Smooth muscle cell (in vitro differentiated cells): ENCODE results near the gene CRIP2. TPM values are rescaled to one million over a fixed set of nuclear protein-coding genes. Genes with fewer than 3 reads are reported as not detected.

ENCODE experiments used
- DNase-seq: peaks from one replicate; lab custom pipeline; 2025; ENCODE audit not compliant: unreplicated experiment; lab: John Stamatoyannopoulos, UW
- H2AFZ ChIP-seq: fragments of 200-600 bp; sonication (generic); 2 replicates; pipeline ENCODE4 v1.6.0; 2016; ENCODE audit warnings: antibody characterized with exemption, low read depth, mild to moderate bottlenecking
- H3F3A ChIP-seq: fragments of 200-600 bp; sonication (generic); 2 replicates; pipeline ENCODE4 v1.6.0; 2017; ENCODE audit warnings: antibody characterized with exemption, low read depth
- H3K27ac ChIP-seq: fragments of 200-600 bp; sonication (generic); 2 replicates; pipeline ENCODE4 v1.5.1; 2016; ENCODE audit warnings: low read depth, mild to moderate bottlenecking
- H3K27me3 ChIP-seq: fragments of 200-600 bp; sonication (generic); 2 replicates; pipeline ENCODE4 v1.6.1; 2016; ENCODE audit warnings: low read depth, mild to moderate bottlenecking
- H3K36me3 ChIP-seq: fragments of 200-600 bp; sonication (generic); 2 replicates; pipeline ENCODE4 v1.5.1; 2016; ENCODE audit warnings: low read depth
- H3K4me1 ChIP-seq: fragments of 200-600 bp; sonication (generic); 2 replicates; pipeline ENCODE4 v1.5.1; 2016; ENCODE audit warnings: low read depth
- H3K4me2 ChIP-seq: fragments of 200-600 bp; sonication (generic); 2 replicates; pipeline ENCODE4 v1.6.0; 2016; ENCODE audit warnings: mild to moderate bottlenecking
- H3K4me3 ChIP-seq: fragments of 200-600 bp; sonication (generic); 2 replicates; pipeline ENCODE4 v1.5.1; 2016; ENCODE audit warnings: mild to moderate bottlenecking
- H3K79me2 ChIP-seq: fragments of 200-600 bp; sonication (generic); 2 replicates; pipeline ENCODE4 v1.6.0; 2016; ENCODE audit warnings: low read depth, mild to moderate bottlenecking
- H3K9ac ChIP-seq: fragments of 200-600 bp; sonication (generic); 2 replicates; pipeline ENCODE4 v1.6.0; 2016; ENCODE audit warnings: low read depth
- H3K9me3 ChIP-seq: fragments of 200-600 bp; sonication (generic); replicated peaks from 2 replicates; pipeline ENCODE4 v1.5.1; 2016; ENCODE audit warnings: low read depth
- H4K20me1 ChIP-seq: fragments of 200-600 bp; sonication (generic); 2 replicates; pipeline ENCODE4 v1.6.0; 2016; ENCODE audit warnings: low read depth
- WGBS: methylation state at CpG from one replicate; pipeline ENCODE4 v1.1.7; 2016; ENCODE audit warnings: low lambda C conversion rate; 5-methylcytosine and 5-hydroxymethylcytosine counted together
- polyA plus RNA-seq: library from polyadenylated mRNA; unstranded; fragments of >200 nt; fragmentation: Nextera tagmentation; extraction: Ambion mirVana; gene quantifications from 2 replicates; pipeline ENCODE4 v1.2.1, GENCODE V29; 2016
- total RNA-seq: library from RNA; depleted of rRNA; stranded (reverse); fragments of >200 nt; gene quantifications from 2 replicates; pipeline ENCODE4 v1.2.3, GENCODE V29; 2014
- TF ChIP-seq, protein P1 (sequence below): fragments of 200-600 bp; sonication (generic); IDR thresholded peaks from 2 replicates; pipeline ENCODE4 v1.5.1; 2017; ENCODE audit warnings: borderline replicate concordance, mild to moderate bottlenecking, antibody characterized with exemption; ENCODE audit not compliant: insufficient read depth, poor library complexity, severe bottlenecking

CRIP2 gene
- total and polyA plus RNA-seq, 2 experiments from 2014 or later, result 14.1 to 38.1 TPM

DNA sequence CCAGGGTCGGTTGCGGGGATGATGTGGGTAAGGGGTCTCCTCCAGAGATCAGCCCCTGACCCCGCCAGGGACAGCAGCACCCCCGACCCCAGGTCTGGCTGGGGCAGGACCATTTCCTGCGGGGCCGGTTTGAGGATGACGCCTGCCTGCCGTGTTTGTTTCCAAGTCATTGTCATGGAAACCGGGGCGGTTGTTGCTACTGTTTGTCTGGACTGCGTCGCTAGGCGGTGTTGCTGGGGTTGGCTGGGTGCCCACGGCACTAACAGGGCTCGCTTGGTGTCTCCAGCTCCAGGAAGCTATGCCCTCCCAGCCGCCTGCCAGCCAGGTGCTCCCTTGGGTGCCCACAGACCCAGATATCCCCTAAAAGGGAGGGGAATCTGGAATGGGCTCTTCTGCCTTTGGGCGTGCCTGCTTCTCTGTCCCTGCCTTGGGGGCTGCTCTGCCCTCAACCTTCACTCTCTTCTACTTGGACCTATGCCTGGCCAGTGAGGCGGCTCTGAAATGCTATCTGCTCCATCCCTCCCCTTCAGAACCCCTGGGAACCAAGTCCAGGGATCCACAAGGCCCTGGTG, 7.4 kb downstream of the CRIP2 start:
- no peak overlapping the region for H2AFZ ChIP-seq
- peak overlapping the region; percentile 97 for H3K27ac ChIP-seq
- no peaks in the 10 kb centered on the region for H3K9me3 ChIP-seq
- peak overlapping the region; percentile 97 for H3K9ac ChIP-seq
- H3K79me2 ChIP-seq, result no peaks in the 10 kb centered on the region
- H3K4me2 ChIP-seq, result peak overlapping the region; percentile 89
- WGBS, result 14% methylated on average over 18 of the region's 18 CpGs
- H3F3A ChIP-seq, result no peaks in the 10 kb centered on the region
- peak overlapping the region; percentile 42 for H3K4me3 ChIP-seq
- H3K36me3 ChIP-seq, result no peaks in the 10 kb centered on the region
- H3K4me1 ChIP-seq, result peaks cover 7% of the 10 kb centered on the region
- H4K20me1 ChIP-seq, result no peaks in the 10 kb centered on the region
- TF ChIP-seq, protein P1, sequence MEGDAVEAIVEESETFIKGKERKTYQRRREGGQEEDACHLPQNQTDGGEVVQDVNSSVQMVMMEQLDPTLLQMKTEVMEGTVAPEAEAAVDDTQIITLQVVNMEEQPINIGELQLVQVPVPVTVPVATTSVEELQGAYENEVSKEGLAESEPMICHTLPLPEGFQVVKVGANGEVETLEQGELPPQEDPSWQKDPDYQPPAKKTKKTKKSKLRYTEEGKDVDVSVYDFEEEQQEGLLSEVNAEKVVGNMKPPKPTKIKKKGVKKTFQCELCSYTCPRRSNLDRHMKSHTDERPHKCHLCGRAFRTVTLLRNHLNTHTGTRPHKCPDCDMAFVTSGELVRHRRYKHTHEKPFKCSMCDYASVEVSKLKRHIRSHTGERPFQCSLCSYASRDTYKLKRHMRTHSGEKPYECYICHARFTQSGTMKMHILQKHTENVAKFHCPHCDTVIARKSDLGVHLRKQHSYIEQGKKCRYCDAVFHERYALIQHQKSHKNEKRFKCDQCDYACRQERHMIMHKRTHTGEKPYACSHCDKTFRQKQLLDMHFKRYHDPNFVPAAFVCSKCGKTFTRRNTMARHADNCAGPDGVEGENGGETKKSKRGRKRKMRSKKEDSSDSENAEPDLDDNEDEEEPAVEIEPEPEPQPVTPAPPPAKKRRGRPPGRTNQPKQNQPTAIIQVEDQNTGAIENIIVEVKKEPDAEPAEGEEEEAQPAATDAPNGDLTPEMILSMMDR, result no peak
- H3K27me3 ChIP-seq, result peaks cover 31% of the 10 kb centered on the region
- peak; percentile 92 for DNase-seq

DNA sequence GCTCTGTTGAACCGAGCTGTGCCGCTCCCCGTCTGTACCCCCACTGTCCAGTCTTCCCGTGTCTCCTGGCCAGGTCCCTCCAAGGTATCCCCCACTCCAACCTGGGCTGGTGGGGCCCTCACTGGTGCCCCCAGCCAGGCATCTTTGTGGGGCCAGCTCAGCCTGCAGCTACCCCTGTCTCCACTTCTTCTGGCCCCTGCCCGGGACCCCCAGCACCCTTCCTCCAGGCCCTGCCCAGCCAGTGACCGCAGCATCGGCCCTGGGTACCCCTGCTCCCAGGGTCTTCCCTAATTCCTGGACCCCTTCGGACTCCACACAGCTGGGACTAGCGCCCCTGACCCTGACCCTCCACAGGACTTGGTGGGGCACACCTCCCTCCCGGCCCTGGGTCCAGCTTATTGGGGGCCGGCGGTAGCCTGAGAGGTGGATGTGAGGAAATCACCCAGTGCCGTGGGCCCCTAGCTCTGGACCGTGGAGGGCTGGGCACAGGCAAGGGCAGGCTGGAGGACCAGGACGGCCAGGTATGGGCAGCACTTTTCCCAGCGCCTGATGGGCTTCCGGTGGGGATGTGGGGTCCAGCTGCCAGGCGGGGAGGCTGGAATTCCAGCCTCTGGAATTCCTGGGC, 8.0 kb downstream of the CRIP2 start:
- TF ChIP-seq, protein P1, result no peak
- Histone ChIP-seq H3K4me1 (peaks cover 7% of the 10 kb centered on the region), H3K27me3 (peaks cover 35% of the 10 kb centered on the region), H3K9ac (peak overlapping the region; percentile 97), H3K9me3 (no peaks in the 10 kb centered on the region), H4K20me1 (no peaks in the 10 kb centered on the region), H3K36me3 (no peaks in the 10 kb centered on the region), H3F3A (no peaks in the 10 kb centered on the region), H3K27ac (peak overlapping the region; percentile 97), H3K4me3 (no peak overlapping the region), H2AFZ (no peak overlapping the region), H3K79me2 (no peaks in the 10 kb centered on the region), H3K4me2 (peak overlapping the region; percentile 89)
- DNase-seq, result no peak
- 93% methylated on average over 16 of the region's 18 CpGs for WGBS

DNA sequence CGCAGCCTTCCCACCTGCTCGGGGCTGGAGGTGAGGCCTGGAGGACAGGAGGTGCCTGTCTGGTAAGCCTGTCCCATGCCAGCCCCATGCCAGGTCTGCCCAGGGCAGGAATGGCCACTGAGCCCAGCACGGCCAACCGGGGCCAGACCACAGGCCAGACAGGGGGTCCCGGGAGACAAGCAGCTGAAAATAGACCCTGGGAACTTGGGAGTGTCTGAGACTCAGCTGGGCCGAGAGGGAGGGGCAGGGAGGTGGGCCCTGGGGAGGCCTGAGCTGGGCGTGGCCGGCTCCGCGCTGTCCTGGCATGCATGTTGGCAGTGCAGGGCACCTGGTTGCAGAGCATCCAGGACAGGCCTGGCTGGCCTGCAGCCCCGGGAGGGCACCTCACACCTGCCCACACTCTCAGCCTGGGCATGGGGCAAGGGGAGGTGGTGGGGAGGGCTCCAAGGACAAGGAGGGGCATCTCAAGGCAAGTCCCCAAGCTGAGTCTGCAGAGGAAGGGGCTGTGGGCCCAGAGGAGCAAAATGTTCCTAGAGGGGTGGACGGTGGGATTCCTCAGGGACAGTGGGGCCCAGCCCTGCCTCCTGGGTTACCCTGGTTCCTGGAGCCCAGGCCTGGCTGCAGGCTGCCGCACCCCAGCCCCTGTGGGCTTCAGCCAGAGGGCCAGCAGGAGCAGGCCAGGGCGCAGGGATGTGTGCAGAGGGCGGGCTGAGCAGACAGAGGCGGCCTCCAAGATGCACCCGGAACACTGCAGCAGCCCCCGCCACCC, 8.9 kb downstream of the CRIP2 start:
- Histone ChIP-seq H3K4me3 (no peak overlapping the region), H2AFZ (no peak overlapping the region), H3K4me1 (peaks cover 7% of the 10 kb centered on the region), H3K9me3 (no peaks in the 10 kb centered on the region), H3K27ac (peak overlapping the region; percentile 35), H4K20me1 (no peaks in the 10 kb centered on the region), H3K4me2 (no peak overlapping the region), H3K27me3 (peaks cover 27% of the 10 kb centered on the region), H3K9ac (peak overlapping the region; percentile 97), H3K36me3 (no peaks in the 10 kb centered on the region), H3F3A (no peaks in the 10 kb centered on the region), H3K79me2 (no peaks in the 10 kb centered on the region)
- TF ChIP-seq, protein P1, result no peak
- DNase-seq, result no peak
- WGBS, result 88% methylated on average over 18 of the region's 18 CpGs
